Measurements from ENCODE around the gene ELF5. TPM values are rescaled to one million over a fixed set of nuclear protein-coding genes. Genes with fewer than 3 reads are reported as not detected.

The ELF5 gene
- total RNA-seq, 6 donors from 2014 or later, result 1.2 to 29.3 (median 8.5) TPM

DNA sequence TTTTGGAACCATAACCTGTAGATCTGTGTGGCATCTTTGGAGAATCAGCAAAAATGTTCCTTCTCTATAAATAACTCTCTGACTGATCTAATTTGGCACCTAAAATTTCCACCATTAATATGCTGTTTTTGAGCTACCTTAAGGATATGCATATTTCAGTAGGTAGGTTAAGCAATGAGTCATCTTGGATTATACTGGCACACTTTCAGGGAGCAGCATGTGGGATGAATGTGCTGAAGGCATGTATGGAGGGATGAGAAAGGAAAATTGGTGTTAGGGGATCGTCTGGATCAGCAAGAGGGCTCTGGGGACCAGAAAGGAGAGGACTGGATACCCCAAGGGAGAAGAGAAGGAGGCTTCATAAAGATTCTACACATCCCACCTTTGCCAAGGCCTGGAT lies 44.6 kb upstream of the ELF5 start:
- no peak for ATAC-seq (ENCODE audit: low FRiP score in 2 of 2)
- TF ChIP-seq POLR2AphosphoS5 (IDR thresholded peaks at IDR 0.05) (no peak), CTCF (IDR thresholded peaks at IDR 0.05) (no peak), POLR2A (IDR thresholded peaks at IDR 0.05) (no peak), EP300 (IDR thresholded peaks at IDR 0.05) (no peak)
- no peak overlapping the region for H3K4me3 ChIP-seq
- no peak overlapping the region for H3K27ac ChIP-seq
- H3K27me3 ChIP-seq, result no peaks in the 10 kb centered on the region
- no peak for DNase-seq
- no peaks in the 10 kb centered on the region for H3K4me1 ChIP-seq
- no peaks in the 10 kb centered on the region for H3K9me3 ChIP-seq
- 58 to 67% methylated on average over 1 of the region's 1 CpG for WGBS, 2 donors
- no peaks in the 10 kb centered on the region for H3K36me3 ChIP-seq

GRCh38 chr11:34552270-34552669 lies 38.7 kb upstream of the ELF5 start:
- no peak for TF ChIP-seq POLR2A (IDR thresholded peaks at IDR 0.05)
- TF ChIP-seq EP300 (IDR thresholded peaks at IDR 0.05), result no peak
- peaks cover 0 to 4% (median 0%) of the 10 kb centered on the region in 4 donors for H3K4me1 ChIP-seq
- peak; percentile 69 to 71 for ATAC-seq (ENCODE audit: low FRiP score in 2 of 2)
- H3K27ac ChIP-seq, result no peak overlapping the region
- H3K4me3 ChIP-seq, result no peak overlapping the region
- H3K27me3 ChIP-seq, result no peaks in the 10 kb centered on the region
- H3K36me3 ChIP-seq, result no peaks in the 10 kb centered on the region
- DNase-seq, result peak in 1 of 2 donors; percentile 33
- WGBS, 2 donors, result 72% methylated on average over 3 of the region's 3 CpGs
- H3K9me3 ChIP-seq, result no peaks in the 10 kb centered on the region

DNA sequence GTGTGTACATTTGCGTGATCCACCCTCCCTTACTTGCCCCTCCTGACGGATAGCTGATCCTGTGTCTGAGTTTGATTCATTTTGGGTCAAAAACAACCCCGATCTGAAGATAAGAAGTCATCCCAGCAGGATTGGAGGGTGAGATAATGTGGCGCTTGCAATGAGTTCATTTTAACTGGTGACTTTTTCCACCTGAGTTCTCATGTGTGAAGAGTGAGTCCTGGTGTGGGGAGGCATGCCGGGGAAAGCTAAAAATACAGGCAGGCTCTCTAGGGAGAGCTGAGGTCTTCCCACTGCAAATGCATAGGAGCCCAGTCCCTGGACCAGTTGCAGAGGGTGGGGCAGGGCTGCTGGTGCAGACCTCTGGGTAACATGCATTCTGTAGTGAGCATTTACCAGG lies 35.7 kb upstream of the ELF5 start:
- no peak overlapping the region for H3K4me3 ChIP-seq
- ATAC-seq (ENCODE audit: low FRiP score in 2 of 2), result no peak
- WGBS, 2 donors, result 60 to 81% methylated on average over 5 of the region's 5 CpGs
- no peak overlapping the region for H3K27ac ChIP-seq
- no peaks in the 10 kb centered on the region for H3K27me3 ChIP-seq
- H3K4me1 ChIP-seq, result peaks cover 0 to 4% (median 0%) of the 10 kb centered on the region in 4 donors
- no peaks in the 10 kb centered on the region for H3K36me3 ChIP-seq
- no peaks in the 10 kb centered on the region for H3K9me3 ChIP-seq
- TF ChIP-seq POLR2A (IDR thresholded peaks at IDR 0.05), result no peak
- no peak for TF ChIP-seq EP300 (IDR thresholded peaks at IDR 0.05)
- TF ChIP-seq POLR2AphosphoS5 (IDR thresholded peaks at IDR 0.05), result no peak
- no peak for TF ChIP-seq CTCF (IDR thresholded peaks at IDR 0.05)
- no peak for DNase-seq

GRCh38 chr11:34548278-34548677 lies 34.7 kb upstream of the ELF5 start:
- Histone ChIP-seq H3K36me3 (no peaks in the 10 kb centered on the region), H3K4me1 (peaks cover 0 to 4% (median 0%) of the 10 kb centered on the region in 4 donors), H3K27me3 (no peaks in the 10 kb centered on the region), H3K9me3 (no peaks in the 10 kb centered on the region), H3K4me3 (no peak overlapping the region), H3K27ac (no peak overlapping the region)
- peak in 1 of 2 donors; percentile 64 for DNase-seq
- peak in 1 of 2 donors; percentile 25 for ATAC-seq (ENCODE audit: low FRiP score in 2 of 2)
- TF ChIP-seq EP300 (IDR thresholded peaks at IDR 0.05) (no peak), CTCF (IDR thresholded peaks at IDR 0.05) (no peak), POLR2A (IDR thresholded peaks at IDR 0.05) (no peak), POLR2AphosphoS5 (IDR thresholded peaks at IDR 0.05) (no peak)
- 76 to 84% methylated on average over 4 of the region's 4 CpGs for WGBS, 2 donors

DNA sequence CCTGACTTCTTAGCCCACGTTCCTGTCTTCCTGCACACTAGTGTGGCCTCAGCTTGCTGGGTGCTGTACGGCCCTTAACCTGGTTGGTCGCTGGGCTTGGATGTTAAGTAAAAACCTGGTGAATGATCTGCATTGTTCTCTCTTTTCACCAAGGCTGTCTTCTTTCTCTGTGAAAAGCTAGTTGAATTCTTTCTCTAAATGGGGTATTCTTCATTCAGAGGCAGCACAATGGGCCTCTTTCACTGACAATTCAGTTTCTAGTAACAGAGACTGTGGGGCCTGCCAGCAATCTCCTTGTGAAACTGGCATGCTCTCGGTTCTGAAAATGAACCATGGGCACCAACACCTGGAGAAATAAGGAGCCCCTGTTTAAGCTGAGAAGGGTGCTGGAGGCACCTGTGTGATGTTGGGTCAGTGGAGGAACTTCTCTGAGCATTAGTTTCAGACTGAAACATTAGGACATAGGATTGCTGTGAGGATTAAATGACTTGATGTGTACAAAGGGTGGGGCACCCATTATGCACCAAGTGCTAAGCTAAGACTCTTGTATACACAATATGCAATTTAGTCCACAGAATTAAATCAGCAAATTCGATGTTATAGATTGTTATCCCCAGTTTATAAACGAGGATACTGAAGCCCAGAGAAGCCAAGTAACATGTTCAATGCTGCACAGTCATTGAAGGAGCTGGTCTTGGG lies 33.1 kb upstream of the ELF5 start:
- no peak overlapping the region for H3K4me3 ChIP-seq
- no peak for ATAC-seq (ENCODE audit: low FRiP score in 2 of 2)
- no peak for DNase-seq
- TF ChIP-seq POLR2AphosphoS5 (IDR thresholded peaks at IDR 0.05) (no peak), POLR2A (IDR thresholded peaks at IDR 0.05) (no peak), EP300 (IDR thresholded peaks at IDR 0.05) (no peak), CTCF (IDR thresholded peaks at IDR 0.05) (no peak)
- 50 to 60% methylated on average over 6 of the region's 6 CpGs for WGBS, 2 donors
- no peaks in the 10 kb centered on the region for H3K36me3 ChIP-seq
- no peaks in the 10 kb centered on the region for H3K27me3 ChIP-seq
- no peaks in the 10 kb centered on the region for H3K9me3 ChIP-seq
- H3K27ac ChIP-seq, result no peak overlapping the region
- H3K4me1 ChIP-seq, result peaks cover 0 to 4% (median 0%) of the 10 kb centered on the region in 4 donors
